SHP77 (cell line): ENCODE results near the gene FARS2.
A peak's percentile ranks its signal among the peaks of the same experiment; 100 is the strongest.
"Not testable (repeated sequence)": the region's sequence is repeated elsewhere in the genome, so short reads cannot be mapped to it uniquely, and the experiment has no call there.

Experiments
- DNase-seq, 2 experiments: peaks; one replicate each; lab custom pipeline; 2025; lab: John Stamatoyannopoulos, UW

Gene FARS2

DNA sequence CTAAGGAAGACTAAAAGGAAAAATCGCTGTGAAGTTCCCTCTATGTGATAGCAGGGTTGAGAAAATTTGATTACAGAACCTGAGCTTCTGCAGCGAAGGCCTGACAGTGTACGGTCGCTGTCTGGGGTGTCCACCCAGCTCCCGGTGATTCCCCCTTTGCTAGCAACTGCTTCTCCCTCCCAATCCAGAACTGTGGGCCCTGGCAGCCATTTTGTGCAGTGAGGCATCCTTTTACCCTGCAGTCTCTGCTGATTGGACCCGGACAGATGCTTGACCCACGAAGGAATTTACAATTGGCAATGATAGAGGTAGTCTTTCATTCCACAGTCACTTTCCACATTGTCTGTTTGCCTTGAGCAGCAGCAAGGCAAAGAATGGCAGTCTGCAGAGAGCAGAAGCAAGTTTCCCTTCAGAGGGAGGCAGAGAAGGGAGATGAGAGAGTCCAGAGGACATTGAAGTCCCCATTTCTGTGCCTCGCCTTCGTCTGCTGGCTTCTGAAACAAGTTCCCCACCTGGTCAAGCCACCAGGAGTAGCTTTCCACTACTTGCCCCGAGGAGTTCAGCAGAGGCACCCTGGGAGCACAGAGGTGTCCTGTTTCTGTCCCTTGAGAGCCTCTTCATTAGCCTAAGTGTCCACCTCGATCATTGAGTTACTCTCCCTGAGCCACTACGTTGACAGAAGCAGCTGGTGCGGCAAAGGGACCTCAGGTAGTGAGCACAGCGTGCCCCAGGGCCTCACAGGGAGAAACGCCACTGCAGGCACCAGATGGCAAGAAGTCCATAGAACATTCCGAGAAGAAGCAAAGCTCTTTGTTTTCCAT, 375.1 kb downstream of the FARS2 start:
- no peak for DNase-seq

GRCh38 chr6:5637714-5638113, 376.4 kb downstream of the FARS2 start:
- no peak for DNase-seq

DNA sequence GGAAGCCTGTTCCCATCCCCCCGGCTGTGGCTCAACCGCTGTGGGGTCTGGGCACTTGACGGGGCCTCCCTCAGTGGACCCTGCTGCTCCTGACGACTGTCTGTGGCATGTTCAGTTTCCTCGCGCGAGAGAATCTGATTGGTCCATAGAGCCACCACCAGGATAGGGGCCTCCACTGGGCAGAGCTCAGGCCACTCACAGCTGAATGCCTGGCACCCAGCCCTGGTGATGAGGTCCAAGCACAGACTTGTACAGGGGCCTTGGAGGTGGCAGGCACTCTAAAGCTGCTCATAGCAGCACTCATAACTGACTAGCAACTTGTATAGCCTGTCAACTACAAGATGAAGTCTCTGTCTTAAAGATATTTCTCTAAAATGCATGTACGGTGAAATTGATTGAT, 377.4 kb downstream of the FARS2 start:
- DNase-seq: no peak

DNA sequence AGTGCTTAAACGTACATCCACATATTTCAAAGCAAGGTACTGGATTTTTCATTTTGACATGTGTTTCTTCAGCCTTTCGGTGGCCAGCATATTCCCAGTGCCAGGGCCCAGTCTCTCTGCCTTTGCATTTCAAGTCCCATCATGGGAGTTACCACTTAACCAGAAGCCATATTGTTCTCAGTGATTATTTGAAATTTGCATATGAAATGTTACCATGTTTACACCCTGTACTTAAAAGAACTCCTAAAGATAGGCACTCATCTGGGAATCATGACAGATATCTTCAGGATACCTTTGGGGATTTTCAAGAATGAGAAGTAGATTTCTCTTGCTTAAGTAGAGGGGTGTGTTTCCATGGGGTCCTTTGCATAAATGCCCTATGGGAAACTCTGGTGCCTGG, 377.9 kb downstream of the FARS2 start:
- no peak for DNase-seq

DNA sequence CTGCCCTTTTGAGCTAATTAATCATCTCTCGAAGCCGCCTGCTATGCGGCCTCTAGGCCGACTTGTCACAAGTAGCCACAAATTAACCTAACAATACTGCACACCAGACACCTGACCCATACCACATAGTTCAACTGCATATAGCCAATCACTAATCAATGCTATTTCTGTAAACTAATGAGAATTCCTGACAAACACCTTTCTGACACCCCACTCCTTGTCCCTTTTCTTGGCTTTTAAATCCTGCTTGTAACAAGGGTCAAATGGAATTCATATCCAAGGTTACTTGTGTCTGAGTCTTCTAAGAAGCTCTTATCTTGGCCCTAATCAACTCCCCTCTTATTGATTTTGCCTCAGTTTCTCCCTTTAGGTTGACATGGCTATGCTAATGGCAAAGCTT, 379.3 kb downstream of the FARS2 start:
- no peak for DNase-seq

DNA sequence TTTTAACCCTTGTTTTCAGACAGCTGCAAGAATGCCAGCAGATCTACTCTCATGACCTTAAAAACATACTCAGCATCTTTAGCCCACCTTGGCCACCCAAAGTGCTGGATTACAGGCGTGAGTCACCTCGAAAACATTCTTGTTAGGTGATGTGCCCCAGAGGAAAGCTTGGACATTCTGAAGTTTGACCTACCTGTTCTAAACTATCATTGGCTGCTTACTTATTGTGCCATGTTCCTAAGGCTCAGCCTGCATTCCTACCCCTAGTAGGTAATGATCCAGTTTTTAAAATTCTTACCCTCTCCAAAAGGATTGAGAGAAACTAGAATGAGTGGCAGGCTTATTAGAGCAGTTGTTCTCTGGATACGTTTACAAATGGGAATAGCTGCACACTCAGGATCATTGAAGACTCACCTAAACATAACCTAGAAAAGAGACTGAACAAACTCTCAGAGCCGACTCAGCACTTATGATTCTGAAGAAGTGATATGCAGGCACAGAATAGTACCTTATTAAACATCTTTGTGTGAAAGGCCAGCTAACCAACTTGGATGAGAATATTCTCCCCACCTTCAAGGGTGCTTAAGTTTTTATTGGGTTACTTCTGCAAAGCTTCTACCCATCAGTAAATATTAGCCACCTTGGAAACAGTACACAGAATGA, 383.3 kb downstream of the FARS2 start:
- no peak for DNase-seq

- DNase-seq: peak; percentile 63 to 74
Measured at GRCh38 chr6:5645328-5646290, 384.3 kb downstream of the FARS2 start.

DNA sequence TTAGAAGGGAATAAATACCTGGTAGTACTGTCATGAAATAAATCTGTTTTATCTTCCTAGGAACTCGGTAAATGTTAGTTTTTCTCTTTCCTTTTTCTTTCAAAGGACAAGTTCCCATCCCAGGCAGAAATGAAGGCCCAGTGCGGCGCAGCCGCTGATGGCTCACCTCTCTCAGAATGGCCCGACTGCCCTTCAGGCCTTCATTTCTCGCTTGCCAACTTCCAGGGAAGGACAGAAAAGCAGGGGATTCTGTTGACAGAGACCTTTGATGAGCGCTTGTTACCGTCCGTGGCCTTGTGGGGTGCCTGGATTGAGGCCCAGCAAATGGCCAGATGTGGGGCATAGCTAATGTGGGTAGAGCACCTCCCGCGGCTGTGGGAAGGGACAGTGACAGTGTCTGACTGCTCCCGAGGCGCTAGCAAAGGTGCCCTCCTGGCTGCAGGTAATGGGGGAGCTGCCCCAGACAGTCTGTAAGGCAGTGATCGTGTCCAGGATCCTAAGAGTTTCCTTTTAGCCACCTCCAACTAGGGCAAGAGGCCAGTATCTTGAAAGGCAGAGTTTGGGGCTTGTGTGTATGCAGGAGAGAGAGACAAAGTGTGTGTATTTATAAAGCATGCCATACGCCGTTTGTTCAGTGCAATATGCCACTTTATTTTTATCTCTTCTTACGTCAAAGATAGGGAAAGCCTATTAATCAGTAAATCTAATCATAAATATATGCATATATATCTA, 391.3 kb downstream of the FARS2 start:
- no peak for DNase-seq

- no peak for DNase-seq
Measured at GRCh38 chr6:5653801-5654200, 392.5 kb downstream of the FARS2 start.

DNA sequence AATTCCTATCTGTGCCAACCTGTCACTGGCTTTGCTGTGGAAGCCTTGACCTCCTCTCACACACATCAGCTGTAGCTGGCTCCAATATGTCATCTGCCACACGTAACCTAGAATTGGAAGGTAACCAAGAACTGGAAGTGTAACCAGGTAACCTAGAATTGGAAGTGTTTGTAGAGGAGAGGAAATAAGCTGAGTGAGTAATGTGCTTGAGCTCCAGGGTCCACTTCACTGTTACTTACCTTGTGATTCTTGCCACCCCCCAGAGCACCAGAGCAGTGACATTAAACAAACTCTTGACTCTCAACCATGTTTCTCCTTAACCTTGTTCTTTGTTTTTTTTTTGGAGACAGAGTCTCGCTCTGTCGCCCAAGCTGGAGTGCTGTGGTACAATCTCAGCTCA, 394.9 kb downstream of the FARS2 start:
- no peak for DNase-seq

DNA sequence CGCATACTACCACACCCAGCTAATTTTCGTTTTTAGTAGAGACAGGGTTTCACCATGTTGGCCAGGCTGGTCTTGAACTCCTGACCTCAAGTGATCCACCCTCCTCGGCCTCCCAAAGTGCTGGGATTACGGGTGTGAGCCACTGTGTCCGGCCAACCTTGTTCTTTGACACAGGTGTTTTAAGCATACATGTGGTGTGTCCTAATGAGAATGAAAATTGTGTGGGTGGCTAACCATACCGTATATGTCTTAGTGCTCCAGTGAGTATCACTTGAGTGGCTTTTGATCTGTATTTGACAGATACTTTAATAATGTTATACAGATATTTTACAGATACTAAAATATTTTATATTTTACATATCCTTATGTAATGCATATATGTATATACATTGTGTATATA, 395.4 kb downstream of the FARS2 start:
- not testable (repeated sequence) for DNase-seq

DNA sequence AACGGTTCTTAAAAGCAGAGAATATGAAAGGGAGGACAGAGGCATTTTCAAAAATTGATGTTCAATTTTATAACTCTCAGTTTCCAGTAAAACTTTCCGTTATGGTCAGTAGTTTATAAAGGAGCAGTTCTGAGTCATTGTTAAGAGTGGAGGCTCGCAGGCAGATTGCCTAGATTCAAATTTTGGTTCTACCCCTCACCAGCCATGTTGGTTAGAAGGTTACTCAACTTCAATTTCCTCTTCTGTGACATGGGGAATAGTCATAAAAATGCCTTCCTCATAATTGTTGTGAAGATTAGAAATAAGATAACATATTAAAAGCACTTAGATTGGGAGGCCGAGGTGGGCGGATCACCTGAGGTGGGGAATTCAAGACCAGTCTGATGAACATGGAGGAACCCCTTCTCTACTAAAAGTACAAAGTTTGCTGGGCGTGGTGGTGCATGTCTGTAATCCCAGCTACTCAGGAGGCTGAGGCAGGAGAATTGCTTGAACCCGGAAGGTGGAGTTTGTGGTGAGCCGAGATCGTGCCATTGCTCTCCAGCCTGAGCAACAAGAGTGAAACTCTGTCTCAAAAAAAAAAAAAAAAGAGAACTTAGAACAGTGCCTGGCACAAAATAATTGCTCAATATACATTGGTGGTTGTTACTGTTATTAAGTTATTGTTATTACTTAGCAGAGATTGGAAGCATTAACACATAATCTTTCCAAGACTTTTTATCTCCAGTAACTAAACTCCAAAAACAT, 396.5 kb downstream of the FARS2 start:
- DNase-seq: no peak

GRCh38 chr6:5659467-5659866, 398.2 kb downstream of the FARS2 start:
- DNase-seq: no peak

DNA sequence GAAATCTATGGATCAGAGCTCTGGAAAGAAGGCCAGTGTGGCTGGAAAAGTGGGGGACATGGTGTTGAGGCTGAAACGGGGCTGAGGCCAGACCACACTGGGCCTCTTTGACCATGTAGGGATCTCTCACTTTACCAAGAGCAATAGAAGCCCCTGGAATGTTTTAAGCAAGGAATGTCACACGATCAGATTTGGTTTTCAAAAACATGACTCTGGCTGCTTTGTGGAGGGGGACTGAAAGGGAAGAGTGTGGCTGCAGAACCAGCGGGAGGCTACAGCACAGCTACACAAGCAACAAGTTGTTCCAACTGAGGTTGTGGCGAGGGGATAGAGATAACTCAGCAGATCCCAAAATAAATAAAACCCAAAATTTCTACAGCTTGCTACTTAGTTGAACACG, 399.5 kb downstream of the FARS2 start:
- no peak for DNase-seq

DNA sequence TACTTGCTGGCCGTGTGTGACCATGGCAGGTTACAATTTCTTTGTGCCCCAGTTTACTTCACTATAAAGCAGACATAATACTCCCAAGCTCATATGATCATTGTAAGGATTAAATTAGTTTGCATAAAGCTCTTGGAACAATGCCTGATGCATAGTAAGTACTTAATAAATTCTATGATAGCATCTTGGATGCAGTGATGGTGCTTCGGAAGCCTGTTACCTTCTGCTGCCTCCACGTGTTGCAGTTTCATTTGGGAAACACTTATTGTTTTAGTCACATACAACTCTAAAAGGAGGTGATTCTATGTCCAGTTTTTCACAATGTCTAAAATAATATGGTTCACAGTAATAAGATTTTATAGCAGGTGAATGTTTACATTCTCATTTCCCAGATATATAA, 401.5 kb downstream of the FARS2 start:
- DNase-seq: no peak

DNA sequence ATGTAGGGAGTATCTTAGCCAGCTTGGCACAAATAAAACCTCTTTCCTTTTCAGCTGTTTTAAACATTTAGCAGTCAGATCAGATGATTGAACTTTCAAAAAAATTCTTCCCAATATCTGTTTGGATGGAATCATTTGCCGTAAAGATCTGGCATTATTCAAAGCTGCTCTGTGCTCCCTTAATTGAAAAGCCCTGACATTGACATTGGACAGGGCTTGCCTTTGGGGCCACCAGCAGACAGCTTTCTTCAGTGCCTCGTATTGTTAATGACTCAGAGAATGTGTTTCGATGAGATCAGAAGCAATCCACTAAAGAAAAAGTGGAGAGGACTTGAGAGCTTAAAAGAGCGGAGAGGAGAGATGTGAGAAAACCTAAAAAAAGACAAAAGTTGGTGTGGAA, 401.9 kb downstream of the FARS2 start:
- DNase-seq: no peak

- DNase-seq: no peak
Measured at GRCh38 chr6:5663739-5664138, 402.4 kb downstream of the FARS2 start.

- DNase-seq: no peak
Measured at GRCh38 chr6:5664149-5664548, 402.8 kb downstream of the FARS2 start.

GRCh38 chr6:5665173-5665572, 403.9 kb downstream of the FARS2 start:
- peak; percentile 53 to 70 for DNase-seq

DNA sequence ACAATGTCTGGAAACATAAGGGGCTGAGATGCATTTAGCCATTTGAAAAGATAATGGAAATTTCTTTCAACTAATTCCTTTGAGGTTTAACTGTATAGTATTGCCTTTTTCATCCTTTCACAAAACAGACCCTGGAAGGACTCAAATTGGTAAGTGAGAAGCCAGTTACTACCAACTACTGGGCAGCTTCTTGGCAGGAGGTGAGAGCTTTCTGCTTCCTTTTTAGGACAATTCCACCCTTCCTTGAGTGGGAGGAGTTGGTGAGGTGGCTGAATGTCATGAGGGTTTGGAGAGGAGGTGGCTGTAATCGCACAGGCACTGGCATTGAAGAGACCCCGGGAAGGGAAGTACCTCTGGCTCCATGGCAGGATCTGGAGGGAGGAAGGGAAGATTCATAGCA, 404.4 kb downstream of the FARS2 start:
- DNase-seq: no peak

DNA sequence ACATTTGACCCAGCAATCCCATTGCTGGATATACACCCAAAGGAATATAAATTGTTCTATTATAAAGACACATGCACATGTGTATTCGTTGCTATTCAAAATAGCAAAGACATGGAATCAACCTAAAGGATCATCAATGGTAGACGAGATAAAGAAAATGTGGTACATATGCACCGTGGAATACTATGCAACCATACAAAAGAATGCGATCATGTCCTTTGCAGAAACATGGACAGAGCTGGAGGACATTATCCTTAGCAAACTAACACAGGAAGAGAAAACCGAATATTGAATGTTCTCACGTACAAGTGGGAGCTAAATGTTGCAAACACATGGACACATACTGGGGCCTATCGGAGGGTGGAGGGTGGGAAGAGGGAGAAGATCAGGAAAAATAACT, 405.4 kb downstream of the FARS2 start:
- DNase-seq: no peak
